CD4-positive, alpha-beta T cell treated with Interleukin-2 at 100 ng/mL for 4 hours (primary cell): Measurements from ENCODE around the gene CNTNAP4.

Source experiments
- DNase-seq: peaks from one replicate; pipeline ENCODE4 v3.0.0-alpha.2; 2020; ENCODE audit warnings: low spot score

Gene CNTNAP4

GRCh38 chr16:76396977-76397376, 119.8 kb downstream of the CNTNAP4 start:
- no peak for DNase-seq

DNA sequence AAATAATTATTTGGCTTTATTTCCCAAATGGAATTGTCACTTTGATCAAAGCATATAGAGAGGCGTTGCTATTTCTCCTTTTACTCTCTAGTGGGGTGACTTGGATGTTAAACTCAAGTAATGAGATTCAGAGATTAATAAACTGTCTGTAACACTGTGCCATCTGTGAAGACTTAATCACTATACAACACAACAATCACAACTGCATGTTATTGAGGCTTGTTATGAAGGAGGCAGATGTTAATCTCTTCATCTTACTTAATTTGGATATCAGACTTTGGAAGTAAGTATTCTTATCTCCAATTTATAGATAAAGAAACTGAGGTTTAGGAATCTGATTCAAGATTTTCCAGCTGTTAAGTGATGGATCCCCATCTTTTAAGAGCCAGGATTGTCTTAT, 132.5 kb downstream of the CNTNAP4 start:
- no peak for DNase-seq

- no peak for DNase-seq
Observed at GRCh38 chr16:76421571-76421970, 144.4 kb downstream of the CNTNAP4 start.

GRCh38 chr16:76428858-76429257, 151.7 kb downstream of the CNTNAP4 start:
- no peak for DNase-seq

DNA sequence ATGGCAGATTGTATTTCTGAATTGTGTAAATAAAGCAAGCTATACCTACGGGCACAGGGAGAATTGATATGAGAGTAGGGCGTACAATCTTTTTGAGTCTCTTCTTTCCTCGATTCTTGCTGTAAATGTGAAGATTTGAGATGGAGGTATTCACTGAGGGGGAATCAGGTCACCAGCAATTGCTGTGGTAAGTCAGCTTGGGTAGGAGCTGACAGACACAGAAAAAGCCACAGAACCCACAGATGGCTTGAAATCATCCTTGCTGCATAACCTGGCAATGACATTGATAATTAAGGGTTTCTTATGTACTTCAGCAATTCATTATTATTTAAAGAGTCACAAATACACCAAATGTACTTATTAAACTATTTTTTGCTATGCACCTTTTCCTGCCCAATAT, 164.2 kb downstream of the CNTNAP4 start:
- DNase-seq: no peak

DNA sequence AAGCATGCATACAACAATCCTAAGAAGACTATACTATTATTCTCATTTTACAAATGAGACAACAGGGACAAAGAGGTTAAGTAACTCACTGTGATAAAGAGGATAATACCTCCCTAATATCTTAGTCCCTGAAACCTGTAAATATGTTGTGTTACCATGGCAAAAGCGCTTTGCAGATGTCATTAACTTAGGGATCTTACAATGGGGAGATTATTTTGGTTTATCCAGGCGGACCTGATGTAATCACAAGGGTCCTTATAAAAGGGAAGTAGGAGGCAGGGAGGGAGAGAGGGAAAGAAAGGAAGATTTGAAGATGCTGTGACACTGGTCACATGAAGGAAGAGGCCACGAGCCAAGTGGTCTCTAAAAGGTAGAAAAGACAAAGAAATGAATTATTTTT, 164.7 kb downstream of the CNTNAP4 start:
- no peak for DNase-seq

DNA sequence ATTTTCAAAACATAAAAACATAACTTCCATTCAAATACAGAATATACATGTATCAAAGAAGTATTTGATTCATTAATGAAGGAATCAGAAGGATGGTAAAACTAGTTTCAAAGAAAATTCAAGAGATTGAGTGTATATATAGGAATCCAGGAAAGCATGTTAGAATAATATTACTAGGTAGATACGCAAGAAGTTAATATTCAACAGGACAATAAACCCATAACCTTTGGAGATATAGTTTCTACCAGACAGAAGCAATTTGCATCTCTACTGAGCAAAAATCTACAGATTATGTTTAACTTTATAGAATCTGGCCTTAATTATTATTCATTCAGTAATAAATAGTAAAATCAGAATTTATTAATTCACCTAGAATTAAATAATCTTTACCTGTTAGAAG, 166.8 kb downstream of the CNTNAP4 start:
- no peak for DNase-seq

DNA sequence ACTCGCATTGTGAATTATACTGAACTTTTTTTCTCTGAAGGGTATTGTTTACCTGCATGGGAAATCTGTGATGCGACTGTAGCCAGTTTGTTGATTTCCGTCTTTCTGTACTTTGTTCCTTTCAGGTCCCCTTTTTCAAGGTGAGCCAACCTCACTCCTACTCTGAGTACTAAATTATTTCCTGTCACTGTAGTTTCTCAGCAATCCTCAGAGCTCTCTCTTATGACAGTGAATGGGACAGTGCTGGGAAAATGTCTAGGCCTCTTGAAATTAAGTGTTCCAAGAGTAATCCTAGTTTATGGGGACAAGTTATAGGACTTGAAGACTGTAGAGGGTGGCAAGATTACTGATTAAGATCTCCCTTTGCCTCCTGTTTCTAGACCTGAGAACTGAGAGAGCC, 167.6 kb downstream of the CNTNAP4 start:
- DNase-seq: no peak

DNA sequence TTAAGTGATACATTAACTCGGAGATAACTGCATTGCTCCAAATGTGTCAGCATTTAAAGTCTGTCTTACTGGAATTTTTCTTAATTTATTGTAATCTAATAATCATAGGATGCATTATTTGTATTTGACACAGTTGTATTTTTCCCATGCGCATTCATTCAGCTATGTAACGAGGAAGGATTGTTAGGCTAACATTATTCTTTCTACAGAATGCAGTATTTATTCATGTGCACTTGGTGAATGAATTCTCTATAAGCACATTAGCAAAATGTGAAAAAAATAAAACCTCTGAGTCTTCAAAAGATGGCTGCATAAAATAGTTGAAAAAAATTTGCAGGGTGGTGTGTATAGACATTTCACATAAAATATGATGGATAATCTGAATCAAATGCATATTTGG, 168.6 kb downstream of the CNTNAP4 start:
- no peak for DNase-seq

DNA sequence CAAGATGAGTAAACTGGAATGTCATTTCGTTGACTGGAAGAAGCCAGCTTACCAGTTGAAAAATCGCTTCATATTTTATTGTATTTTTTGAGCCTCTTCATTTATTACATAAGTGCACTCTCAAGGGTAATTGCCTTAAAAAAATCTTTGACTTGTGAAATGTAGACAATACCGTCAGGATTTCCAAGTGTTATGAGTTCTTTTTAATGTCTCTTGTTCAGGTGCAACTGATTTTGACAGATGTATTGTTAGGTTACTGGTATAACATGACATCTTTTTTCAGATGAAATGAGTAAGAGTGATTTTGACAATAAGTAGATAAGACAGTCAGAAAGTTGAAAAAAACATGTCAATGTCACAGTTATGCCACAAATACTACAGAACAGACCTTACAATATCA, 169.1 kb downstream of the CNTNAP4 start:
- DNase-seq: no peak

DNA sequence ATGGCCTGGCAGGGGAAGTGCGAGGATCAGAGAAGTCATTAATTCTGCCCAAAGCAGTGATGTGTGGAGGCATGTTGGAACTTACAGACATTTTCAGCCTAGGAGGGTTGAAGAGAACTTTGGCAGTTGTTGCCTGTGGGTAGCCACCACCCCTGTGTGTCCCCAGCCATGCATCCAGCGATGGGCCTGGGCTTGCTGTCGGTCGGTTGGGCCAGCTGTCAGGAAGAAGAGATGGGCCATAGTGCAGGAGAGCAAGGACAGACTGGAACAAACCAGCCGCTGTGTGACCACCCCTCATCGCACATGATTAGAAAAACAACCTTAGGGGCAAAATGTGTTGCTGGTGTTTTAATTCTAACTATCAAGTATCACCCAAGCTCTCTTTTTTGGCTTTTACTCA, 173.7 kb downstream of the CNTNAP4 start:
- DNase-seq: no peak

DNA sequence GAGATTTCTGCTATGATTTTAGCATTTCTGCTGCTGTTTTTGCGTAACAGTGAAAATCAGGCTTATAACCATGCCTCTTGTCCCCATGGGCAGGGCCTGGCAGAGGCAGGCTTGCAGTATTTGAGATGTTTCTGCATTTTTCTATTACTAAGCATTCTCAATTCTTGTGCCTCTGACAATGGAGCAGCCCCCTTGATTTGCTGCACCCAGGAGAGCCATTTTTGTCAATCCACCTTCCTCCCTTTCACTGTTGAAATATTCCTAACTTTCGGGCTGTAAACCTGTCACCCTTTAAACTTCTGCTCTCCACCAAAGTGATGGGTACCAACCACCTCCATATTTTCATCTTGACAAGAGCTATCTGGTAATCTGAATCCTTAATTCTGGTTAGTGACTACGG, 178.1 kb downstream of the CNTNAP4 start:
- DNase-seq: no peak

- DNase-seq: no peak
Observed at GRCh38 chr16:76456016-76456415, 178.8 kb downstream of the CNTNAP4 start.

- DNase-seq: no peak
Observed at GRCh38 chr16:76459111-76459510, 181.9 kb downstream of the CNTNAP4 start.

GRCh38 chr16:76461836-76462235, 184.6 kb downstream of the CNTNAP4 start:
- DNase-seq: no peak

DNA sequence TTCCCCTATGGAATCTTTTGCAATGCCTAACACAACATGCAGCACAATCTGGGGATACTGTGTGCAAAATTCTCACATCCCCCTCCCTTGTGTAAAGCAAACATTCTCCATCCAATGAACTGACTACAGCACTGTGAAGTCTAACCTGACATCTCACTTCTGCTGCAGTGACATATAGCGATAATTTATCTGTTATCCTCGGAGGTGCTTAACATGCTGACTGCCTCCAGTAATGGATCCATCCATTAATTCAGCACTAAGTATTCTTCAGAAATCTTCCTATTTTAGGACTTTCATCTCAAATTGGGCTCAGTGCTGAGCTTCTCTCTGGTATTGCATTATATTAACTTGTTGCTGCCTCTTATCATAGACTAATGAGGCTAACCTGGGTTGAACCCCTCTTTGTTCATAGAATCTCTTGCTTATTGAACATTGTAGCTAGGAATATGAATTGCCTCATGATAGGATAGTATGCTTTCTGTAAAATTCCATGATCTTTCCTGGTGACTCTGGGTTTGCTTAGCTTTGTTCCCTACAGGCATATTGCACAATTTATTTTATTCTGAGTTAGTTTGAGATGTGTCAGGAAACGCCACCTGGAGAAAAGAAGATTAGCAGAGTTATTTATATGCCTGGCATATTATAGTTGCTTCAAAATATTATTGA, 187.9 kb downstream of the CNTNAP4 start:
- no peak for DNase-seq

DNA sequence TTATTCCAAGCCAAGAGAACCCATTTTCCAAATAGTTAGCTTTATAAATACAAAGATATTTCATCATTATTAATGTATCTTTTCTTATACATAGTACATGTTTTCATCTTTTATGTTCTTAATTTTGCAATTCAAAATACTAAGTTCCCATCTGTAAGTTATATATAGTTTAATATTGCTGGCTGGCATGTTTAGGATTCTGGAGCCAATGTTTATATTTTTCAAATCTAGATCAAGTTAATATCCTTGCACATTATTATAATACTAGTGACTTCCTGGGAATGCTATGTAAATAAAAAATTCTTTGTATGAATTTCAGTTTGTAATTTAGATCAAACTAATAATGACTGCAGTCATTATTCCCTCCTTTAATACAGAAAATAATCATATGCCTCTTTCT, 189.7 kb downstream of the CNTNAP4 start:
- no peak for DNase-seq

- DNase-seq: no peak
Observed at GRCh38 chr16:76474048-76474447, 196.8 kb downstream of the CNTNAP4 start.

DNA sequence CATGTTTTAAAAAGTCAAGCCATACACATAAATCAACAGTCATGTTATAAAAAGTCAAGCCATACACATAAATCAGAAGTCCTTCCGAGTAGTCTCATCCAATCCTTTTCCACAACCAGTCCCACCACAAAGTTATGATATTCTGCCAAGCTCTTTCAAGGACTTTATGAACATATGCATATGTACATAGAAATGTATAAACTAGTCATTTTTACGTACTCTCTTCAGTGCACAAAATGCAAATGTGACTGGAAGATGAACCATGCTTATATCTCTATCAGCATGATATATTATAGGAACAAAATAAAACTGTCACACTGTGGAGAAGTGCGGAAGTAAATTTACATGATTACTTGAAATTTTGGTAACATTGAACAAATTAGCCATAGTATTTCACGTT, 200.9 kb downstream of the CNTNAP4 start:
- no peak for DNase-seq

DNA sequence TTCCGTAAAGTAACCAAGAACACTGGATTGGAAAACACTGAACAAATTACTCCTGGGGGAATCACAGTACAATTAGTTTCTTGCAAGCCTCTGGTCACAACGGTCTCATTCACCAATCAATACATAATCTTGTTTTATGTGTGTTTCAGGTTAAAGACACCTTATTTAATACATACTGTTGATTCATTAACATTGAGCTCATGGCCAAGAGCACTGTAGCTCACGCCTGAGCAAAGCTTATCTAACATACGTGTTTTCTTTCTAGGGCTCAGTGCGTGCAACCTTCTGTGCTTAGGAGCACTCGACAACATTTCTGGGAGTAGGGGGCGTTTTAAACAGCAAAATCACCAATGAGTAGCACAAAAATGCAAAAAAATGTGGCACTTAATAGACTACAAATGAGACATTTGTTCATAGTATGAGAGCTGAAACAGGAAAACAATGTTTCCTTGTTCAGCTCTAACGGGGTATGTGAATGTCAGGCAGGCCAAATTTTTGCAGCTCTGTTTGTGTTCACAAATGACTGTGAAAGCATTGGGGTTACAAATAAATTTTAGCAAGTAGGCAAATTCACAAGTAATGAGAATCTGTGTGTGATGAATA, 206.2 kb downstream of the CNTNAP4 start:
- no peak for DNase-seq

- no peak for DNase-seq
Observed at GRCh38 chr16:76484020-76484419, 206.8 kb downstream of the CNTNAP4 start.

GRCh38 chr16:76486740-76487139, 209.5 kb downstream of the CNTNAP4 start:
- no peak for DNase-seq

DNA sequence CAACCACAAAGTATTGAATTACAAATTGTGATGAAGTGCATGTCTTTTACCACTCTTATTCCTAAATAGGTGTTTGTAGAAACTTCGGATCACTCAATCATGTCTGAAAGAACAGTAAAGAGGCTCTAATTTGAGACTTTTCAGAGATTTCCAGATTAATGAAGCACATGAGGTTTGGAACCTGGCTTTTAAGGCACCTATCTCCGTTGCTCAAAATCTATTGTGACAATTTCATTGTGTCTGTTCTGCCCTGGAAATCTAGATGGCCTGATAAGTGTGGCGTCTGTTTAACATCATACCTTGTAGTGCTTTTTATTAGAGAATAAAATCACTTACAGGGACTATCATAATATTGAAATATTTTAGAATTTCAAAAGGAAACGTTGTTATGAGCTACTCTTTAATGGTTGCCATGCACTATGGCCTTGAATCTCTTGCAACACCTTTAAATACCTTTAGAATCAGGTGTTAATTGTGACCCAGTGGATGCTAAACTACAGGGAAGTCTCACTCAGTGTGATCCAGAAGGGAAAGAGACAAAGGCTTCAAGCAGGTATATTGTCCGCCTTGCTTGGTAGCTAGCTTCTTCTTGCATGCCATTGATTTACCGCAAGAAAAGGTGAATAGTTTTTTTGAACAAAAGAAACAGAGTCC, 210.3 kb downstream of the CNTNAP4 start:
- no peak for DNase-seq

DNA sequence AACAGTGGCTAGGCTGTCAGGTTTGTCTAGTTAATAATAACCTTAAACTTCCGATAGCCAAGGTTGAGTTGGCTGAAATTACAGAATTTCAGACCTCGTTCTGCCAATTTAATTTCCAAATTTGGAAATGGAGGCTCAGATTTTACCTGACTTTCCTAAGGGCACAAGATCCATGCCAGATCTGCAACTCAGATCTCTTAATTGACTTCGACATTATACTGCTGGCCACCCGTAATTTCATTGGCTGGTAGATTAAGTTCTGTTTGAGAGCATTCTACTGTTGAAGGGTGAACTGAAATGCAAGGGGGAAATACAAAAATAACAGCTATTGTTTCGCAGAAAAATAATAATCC, 210.8 kb downstream of the CNTNAP4 start:
- DNase-seq: no peak
